Posterior vena cava (tissue), 2 donors: ENCODE data around the gene PPP1R15A. TPM values are rescaled to one million over a fixed set of nuclear protein-coding genes. Genes with fewer than 3 reads are reported as not detected.
"Not testable (repeated sequence)": the region's sequence is repeated elsewhere in the genome, so short reads cannot be mapped to it uniquely, and the experiment has no call there.

Experiments
- DNase-seq: peaks from one replicate; pipeline ENCODE4 v3.0.0-alpha.2; 2020; ENCODE audit warnings: low spot score
- intact Hi-C, 2 donors: fragments of 100-400 bp; cut with DNase I; formaldehyde crosslinking; loops; one replicate each; pipeline versions ENCODE4 v1.14.1 to v1.14.2; 2022 to 2023
- long read RNA-seq, 2 donors: library from polyadenylated mRNA; unstranded; transcript quantifications; one replicate each; pipeline ENCODE4 v2.0.0, GENCODE V29; 2020 to 2021
- total RNA-seq, 2 donors: library from RNA; stranded (reverse); fragmentation: NEBNext Ultra II Directional; extraction: Animal tissue kit (Norgen Biotek cat#: 25700); gene quantifications; one replicate each; pipeline ENCODE4 v1.2.1, GENCODE V29; 2021
- donor health status: DM: yes; HTN: yes; CAD: no.
- donor health status: DM: yes; HTN: yes; CAD: no.

PPP1R15A gene
- total RNA-seq = 100 to 1,000 TPM in 1 of 2 donors, 10 to 100 TPM in 1; 72.8 to 172 TPM
- long read RNA-seq, donor 1, transcript PPP1R15A-201 (3 exons, 2,378 nt) = major isoform, 141 of 178 reads
- long read RNA-seq, donor 1, partial matches to known transcripts = 30 of 178 reads
- long read RNA-seq, donor 1, other reads (novel, unspliced or antisense) = 3 of 178 reads
- long read RNA-seq, donor 2, transcript PPP1R15A-201 (3 exons, 2,378 nt) = major isoform, 1,202 of 1,476 reads
- long read RNA-seq, donor 2, partial matches to known transcripts = 244 of 1,476 reads
- long read RNA-seq, donor 2, other reads (novel, unspliced or antisense) = 26 of 1,476 reads

DNA sequence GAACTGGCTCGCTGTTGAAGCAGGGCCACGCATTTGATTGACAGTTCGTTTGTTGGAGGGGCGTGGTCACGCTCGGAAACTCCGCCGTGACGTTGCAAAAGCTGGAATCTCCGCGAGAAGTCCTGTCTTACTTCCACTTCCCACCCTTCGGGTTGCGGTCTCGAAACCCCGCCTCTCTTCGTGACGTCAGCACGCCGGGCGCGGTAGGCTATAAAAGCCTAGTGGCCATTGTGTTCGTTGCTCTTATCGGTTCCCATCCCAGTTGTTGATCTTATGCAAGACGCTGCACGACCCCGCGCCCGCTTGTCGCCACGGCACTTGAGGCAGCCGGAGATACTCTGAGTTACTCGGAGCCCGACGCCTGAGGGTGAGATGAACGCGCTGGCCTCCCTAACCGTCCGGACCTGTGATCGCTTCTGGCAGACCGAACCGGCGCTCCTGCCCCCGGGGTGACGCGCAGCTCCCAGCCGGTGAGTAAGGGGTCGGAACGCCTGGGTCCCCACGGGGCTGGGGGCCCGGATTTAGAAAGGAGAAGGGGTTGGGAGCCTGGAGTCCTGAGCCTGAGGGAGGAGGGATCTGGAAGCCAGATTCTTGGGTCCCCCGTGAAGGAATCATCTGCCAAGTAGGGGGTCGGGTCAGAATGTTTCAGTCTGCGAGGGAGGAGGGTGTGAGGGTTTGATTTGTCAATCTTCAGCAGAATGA lies at the start of gene PPP1R15A:
PPP1R15A (plus strand) TSS at position 240 of the 702 bp plus-strand sequence. CDS start 813 bp downstream, outside the sequence.
- intact Hi-C loops = loop anchor here in 1 of 2 donors (5.0 kb wide), 1 partner anchor 95 kb away; the partner anchor contains the start of gene FTL

DNA sequence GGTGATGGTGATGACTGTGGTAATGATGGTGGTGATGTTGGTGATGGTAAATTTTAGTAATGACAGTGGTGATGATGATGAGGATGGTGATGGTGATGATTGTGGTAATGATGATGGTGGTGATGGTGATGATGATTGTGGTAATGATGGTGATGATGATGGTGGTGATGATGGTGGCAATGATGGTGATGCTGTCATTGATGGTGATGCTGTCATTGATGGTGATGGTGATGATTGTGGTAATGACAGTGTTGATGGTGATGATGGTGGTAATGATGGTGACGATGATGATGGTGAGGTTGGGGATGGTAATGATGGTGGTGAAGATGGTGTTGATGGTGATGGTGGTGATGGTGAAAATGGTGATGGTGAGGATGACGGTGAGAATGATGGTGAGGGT lies 49.7 kb upstream of the PPP1R15A start:
- DNase-seq = no peak
- intact Hi-C loops = no loop called here

More for the DNA sequence above, at the start of gene PPP1R15A:
- DNase-seq = peak; percentile 99

DNA sequence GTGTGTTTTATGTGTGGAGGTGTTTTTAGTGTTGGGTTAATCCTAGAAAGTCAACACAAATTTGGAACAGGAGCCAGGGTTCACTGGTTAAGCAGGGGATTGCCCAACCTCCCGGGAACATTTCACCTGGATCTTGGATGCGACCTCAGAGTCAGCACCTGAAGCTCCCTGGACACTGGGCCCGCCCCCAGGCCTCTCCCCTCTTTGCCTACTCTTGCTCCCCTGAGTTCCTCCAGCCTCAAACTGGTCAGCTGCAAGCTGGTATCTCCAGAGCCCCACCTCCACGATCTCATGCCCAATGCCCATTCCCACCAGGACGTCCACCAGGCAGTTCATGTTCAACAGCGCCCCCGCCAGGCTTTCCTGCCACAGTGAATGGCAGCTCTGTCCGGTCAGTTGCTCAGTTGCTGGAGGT lies 45.6 kb upstream of the PPP1R15A start:
- no peak for DNase-seq
- intact Hi-C loops = no loop called here

DNA sequence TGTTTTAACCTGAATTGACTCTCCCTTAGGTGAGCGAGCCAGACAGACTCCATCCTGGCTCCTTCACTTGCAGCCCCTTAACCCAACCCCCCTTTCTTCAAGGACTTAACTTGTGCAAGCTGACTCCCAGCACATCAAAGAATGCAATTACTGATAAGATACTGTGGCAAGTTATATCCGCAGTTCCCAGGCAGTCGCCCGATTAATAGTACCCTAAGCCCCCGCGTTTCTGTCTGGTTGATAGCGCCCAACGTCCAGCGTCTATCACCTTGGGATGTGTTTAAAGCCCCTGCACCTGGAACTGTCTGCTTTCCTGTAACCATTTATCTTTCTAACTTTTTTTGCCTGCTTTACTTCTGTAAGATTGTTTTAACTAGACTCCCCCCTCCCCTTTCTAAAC lies 42.1 kb upstream of the PPP1R15A start:
- intact Hi-C loops = loop anchor here (10.0 kb wide), 3 partner anchors 155 to 185 kb away; partner anchors contain the start of genes CA11 (in 1 of the 2) and NTN5 (in 1 of the 2)

DNA sequence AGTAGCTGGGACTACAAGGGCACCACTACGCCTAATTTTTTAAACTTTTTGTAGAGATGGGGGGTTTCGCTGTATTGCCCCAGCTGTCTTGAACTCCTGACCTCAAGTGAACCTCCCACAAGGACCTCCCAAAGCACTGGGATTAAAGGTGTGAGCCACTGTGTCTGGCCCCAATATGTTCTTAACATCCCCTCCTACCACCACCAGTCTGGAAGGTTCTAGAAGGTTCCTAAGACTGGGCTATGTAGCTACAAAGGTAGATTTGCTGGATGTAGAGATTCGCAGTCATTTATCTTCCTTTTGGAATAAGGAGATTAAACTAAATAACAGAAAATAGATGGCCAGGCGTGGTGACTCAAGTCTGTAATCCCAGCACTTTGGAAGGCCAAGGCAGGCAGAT lies 41.3 kb upstream of the PPP1R15A start:
- intact Hi-C loops = loop anchor here (10.0 kb wide), 3 partner anchors 156 to 186 kb away; partner anchors contain the start of genes CA11 (in 1 of the 2) and NTN5 (in 1 of the 2)
- no peak for DNase-seq

More for the DNA sequence above, 42.1 kb upstream of the PPP1R15A start:
- DNase-seq = no peak

DNA sequence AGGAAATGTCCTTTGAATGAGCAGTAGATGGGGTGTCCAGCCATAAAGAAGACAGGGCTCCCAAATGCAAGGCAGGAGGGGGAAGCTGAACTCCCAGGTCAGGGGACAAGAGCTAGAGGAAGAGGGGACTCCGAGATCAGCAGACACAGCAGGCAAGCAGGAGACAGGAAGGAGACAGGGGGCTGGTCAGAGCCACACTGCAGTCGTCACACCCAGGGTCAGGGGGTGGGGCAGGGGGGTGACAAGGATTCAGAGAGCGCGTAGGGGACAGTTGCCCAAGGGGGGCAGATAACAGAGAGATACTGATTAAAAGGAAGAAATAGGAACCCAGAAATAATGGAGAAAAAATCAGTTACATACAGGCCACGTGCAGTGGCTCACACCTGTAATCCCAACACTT lies 39.2 kb upstream of the PPP1R15A start:
- intact Hi-C loops = loop anchor here (10.0 kb wide), 3 partner anchors 158 to 188 kb away; partner anchors contain the start of genes CA11 (in 1 of the 2) and NTN5 (in 1 of the 2)
- DNase-seq = no peak

DNA sequence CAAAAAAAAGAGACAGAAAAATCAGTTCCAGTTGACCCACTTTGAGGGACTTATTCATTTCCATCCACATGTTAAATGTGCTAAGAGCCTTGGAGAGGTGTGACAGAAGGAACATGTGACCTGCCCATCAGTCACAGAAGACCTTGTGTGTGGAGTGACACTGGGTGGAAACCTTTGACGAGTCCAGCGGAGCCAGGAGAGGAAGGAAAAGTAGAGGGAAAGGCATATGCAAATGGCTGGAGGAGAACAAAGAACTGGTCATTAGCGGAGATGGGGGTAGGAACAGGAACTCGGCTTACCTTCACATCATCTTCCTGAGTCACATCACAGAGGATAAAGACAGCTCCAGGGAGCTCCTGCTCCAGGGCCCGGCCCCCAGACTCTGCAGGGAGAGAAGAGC lies 38.2 kb upstream of the PPP1R15A start:
- intact Hi-C loops = loop anchor here (2.0 to 10.0 kb wide), 4 partner anchors 47 to 189 kb away; partner anchors contain the start of genes CA11 (in 1 of the 2) and NTN5 (in 1 of the 2)
- no peak for DNase-seq

DNA sequence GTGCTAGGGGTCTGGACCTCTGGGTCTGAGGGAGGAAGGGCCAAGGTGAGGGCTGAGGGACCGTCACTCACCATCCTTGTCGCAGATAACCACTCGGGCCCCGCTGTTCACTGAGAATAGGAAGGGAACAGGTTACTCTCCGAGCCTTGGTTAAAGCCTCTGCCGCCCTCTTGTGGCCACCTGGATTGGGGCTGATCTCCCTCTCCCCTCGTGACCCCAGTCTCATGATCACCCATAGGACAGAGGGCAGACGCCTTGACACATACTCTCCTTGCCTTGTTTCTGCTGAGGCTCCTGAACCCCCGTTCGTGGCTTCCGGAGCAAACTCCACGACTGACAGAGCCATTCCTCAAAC lies 36.5 kb upstream of the PPP1R15A start:
- intact Hi-C loops = loop anchor here (2.0 to 10.0 kb wide), 4 partner anchors 49 to 191 kb away; partner anchors contain the start of genes CA11 (in 1 of the 2) and NTN5 (in 1 of the 2)
- peak; percentile 96 for DNase-seq

DNA sequence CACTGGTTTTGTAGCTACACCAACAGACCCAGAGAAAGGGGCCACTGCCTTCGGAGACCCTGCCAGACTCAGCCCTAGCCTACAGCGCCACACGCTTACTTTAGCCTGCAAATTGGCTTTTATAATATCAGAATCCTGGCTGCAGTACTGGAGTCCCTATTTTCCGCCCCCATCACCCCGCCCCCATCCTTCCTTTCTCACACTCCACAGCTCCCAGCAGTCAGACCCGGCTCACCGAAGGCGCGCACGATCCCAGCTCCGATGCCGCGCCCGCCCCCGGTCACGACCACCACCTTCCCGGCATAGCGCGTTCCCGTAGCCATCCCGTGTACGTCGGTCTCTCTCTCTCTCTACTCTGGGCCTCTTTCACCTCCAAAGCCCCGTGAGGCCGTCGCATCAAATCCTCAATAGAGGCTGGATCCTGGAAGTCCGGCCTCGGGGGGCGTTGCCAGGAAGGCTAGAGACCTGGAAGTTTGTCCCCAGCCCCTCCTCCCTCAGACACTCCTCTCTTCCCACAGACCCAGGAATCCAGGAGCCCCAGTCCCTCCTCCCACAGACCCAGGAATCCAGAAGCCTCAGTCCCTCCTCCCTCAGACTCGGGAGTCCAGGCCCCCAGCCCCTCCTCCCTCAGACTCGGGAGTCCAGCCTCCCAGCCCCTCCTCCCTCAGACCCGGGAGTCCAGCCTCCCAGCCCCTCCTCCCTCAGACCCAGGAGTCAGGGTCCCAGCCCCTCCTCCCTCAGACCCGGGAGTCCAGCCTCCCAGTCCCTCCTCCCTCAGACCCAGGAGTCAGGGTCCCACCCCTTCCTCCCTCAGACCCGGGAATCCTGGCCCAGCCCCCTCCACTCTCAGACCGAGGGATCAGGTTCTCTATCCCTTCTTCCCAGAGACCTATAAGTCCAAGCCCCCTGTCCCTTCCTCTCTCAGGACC lies 35.9 kb upstream of the PPP1R15A start, which contains the start of gene HSD17B14:
HSD17B14 (minus strand) TSS at position 403 of the 929 bp plus-strand sequence; CDS start at position 323, 80 bp downstream.
- DNase-seq = no peak
- intact Hi-C loops = loop anchor here (10.0 kb wide), 3 partner anchors 162 to 192 kb away; partner anchors contain the start of genes CA11 (in 1 of the 2) and NTN5 (in 1 of the 2)

DNA sequence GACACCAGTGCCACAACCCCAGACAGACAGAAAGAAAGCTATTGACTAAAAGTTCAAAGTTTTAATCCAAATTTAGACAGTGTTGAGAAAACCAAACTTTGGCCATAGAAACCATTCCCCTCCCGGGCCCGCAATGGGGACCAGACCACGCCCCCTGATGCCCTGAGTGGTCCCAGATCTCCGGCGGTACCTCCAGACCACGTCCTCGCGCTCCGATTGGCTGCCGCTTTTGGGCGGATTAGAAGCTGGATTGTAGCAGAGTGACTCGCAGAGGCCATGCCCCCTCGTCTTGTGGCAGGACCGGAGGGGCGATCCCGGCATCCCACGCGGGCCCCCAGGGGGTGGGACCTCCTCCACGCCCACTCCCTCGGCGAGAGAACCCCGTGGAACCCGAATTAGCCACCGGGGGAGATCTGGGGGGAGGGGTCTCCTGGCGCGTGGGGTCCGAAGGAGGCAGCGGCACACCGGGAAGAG lies 35.1 kb upstream of the PPP1R15A start:
- intact Hi-C loops = loop anchor here (10.0 kb wide), 3 partner anchors 162 to 192 kb away; partner anchors contain the start of genes CA11 (in 1 of the 2) and NTN5 (in 1 of the 2)

DNA sequence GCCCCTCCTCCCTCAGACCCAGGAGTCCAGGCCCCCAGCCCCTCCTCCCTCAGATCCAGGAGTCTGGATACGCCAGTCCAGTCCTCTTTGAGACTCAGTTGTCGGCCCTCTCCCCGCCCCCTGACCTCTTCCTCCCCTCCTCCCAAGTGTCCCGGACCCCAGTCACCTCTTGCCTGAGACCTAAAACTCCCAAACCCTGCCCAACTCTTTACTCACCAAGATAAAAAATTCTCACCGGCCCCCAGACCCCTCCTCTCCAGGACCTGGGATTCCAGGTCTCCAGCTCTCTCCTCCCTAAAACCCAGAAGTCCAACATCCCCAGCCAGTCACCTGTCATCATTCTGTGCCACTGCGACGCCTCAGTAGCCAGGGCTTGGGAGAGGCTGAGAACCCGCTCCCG lies 34.5 kb upstream of the PPP1R15A start:
- DNase-seq = no peak
- intact Hi-C loops = loop anchor here (1.0 to 10.0 kb wide), 4 partner anchors 49 to 193 kb away; partner anchors contain the start of genes CA11 (in 1 of the 2) and NTN5 (in 1 of the 2)

More for the DNA sequence above, 35.1 kb upstream of the PPP1R15A start:
- DNase-seq = peak; percentile 92

DNA sequence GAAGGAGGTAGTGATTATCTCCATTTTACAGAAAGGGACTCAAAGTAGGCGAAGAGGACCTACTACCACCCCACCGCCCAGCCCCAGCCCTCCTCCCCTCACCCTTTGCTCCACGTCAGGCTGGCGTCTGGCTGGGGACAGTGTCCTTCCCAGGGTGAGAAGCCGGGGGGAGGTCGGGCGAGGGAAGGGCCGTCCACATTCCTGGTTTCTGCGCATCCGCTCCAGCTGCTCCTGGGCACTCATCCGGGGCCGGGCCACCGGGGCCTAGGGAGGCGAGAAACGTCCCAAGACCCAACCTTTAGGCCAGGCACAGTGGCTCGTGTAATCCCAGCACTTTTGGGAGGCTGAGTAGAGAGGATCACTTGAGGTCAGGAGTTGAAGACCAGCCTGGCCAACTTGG lies 31.2 kb upstream of the PPP1R15A start:
- intact Hi-C loops = no loop called here
- DNase-seq = no peak

DNA sequence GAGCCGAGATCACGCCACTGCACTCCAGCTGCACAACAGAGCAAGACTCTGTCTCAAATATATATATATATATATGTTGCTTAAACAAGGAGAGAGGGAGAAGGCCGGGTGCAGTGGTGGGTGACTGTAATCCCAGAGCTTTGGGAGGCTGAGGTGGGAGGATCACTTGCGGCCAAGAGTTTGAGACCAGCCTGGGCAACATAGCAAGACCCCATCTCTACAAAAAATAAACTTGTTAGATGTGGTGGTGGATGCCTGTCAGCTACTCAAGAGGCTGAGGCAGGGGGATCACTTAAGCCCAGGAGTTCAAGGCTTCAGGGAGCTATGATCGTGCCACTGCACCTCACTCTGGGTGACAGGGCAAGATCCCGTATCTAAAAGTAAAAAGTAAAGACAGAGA lies 30.6 kb upstream of the PPP1R15A start:
- intact Hi-C loops = no loop called here
- DNase-seq = no peak

DNA sequence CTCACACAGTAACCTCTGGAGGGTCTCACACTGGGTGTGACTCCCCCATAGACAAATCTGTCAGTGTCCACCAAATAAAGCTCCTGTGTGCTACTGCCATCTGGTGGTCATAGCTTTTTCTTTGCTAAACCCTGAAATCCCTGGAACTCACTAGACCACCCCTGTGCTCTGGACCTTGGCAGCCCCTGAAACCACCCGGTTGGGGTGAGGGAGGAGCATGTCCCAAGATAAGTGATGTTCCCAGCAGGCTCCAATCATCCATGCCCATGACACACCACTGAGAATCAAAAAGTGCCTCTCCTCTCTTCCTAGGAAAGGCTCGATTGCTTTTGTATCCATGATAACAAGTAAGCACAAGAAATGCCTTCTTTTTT lies 29.4 kb upstream of the PPP1R15A start:
- intact Hi-C loops = loop anchor here in 1 of 2 donors (2.0 kb wide), 1 partner anchor 48 kb away; no protein-coding TSS in a partner anchor
- DNase-seq = no peak

DNA sequence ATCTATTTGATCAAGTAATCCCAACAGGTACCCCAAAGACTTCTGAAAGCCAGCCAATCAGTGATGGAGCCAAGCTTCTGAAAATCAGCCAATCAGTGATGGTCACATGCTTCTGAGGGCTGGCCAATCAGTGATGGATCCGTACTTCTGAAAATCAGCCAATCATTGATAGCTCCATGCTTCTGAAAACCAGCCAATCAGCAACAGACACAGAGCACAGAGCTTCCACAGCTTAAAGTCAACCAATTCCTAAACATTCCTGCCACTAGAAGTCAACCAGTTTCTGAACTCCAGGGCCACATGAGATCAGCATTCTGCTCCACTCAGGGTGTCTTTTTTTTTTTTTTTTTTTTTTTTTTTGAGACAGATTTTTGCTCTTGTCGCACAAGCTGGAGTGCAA lies 27.7 kb upstream of the PPP1R15A start:
- intact Hi-C loops = no loop called here
- no peak for DNase-seq

DNA sequence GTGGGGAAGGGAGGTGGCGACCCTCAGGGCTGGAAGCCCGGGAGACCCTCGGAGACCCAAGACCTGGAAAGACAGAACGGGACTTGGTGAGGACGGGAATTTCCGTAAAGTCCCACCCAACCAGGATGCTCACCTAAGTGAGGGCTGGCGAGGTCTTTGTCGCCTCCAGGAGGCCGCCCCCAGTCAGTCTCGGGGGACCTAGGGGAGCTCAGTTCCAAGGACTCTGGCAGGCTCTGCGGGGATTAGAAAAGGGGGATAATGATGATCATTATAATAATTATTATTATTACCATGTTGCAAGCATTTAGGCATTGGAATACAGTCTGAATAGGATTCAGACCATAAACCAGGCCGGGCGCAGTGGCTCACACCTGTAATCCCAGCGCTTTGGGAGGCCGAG lies 26.8 kb upstream of the PPP1R15A start:
- intact Hi-C loops = no loop called here
- no peak for DNase-seq

DNA sequence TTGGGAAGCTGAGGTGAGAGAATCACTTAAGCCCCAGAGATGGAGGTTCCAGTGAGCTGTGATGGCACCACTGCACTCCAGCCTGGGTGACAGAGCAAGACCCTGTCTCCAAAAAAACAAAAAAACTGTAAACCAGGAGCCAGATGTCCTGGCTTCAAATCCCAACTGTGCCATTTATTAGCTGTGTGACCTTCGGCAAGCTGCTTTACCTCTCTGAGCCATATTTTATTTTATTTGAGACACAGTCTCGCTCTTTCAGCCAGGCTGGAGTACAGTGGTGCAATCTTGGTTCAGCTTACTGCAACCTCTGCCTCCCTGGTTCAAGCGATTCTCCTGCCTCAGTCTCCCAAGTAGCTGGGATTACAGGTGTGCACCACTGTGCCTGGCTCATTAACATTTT lies 25.6 kb upstream of the PPP1R15A start:
- intact Hi-C loops = loop anchor here in 1 of 2 donors (2.0 kb wide), 1 partner anchor 64 kb away; no protein-coding TSS in a partner anchor
- DNase-seq = not testable (repeated sequence)

DNA sequence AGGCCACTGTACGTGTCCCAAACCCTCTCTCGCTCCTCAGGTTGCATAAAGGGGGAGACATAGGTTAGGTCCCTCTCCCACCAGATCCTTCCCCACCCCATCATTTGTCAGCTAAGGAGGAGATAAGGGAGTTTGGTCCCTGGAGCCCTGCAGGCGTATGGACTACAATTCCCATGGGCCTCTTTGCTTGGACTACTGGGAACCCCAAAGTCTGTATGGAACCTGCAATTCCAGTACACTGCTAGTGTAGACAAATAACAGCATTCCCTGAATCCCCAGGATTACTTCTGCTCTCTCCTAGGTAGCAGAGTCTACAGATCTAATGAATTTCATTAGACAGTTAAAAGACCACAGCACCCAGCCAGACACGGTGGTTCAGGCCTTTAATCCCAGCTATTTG lies 19.9 kb upstream of the PPP1R15A start:
- DNase-seq = no peak
- intact Hi-C loops = no loop called here
